GM08714 (cell line): ENCODE results near the gene DYNC1I2.

ENCODE experiments used
- H3K4me3 ChIP-seq: fragments of 200-500 bp; sonication (Bioruptor generic); 2 replicates; pipeline ENCODE4 v1.5.1; 2014; ENCODE audit warnings: mild to moderate bottlenecking, low read length, inconsistent platforms
- ZNF274 ChIP-seq: IDR thresholded peaks from 2 replicates; pipeline ENCODE4 v1.6.1; 2012; ENCODE audit warnings: mild to moderate bottlenecking, low read depth, low read length

Gene DYNC1I2

GRCh38 chr2:171702781-171703556, 15.7 kb downstream of the DYNC1I2 start:
- no peak for TF ChIP-seq ZNF274
- H3K4me3 ChIP-seq, result no peak overlapping the region

GRCh38 chr2:171703574-171704347, 16.5 kb downstream of the DYNC1I2 start:
- H3K4me3 ChIP-seq, result no peak overlapping the region
- no peak for TF ChIP-seq ZNF274

- no peak for TF ChIP-seq ZNF274
- no peak overlapping the region for H3K4me3 ChIP-seq
Observed at GRCh38 chr2:171706152-171706803, 19.0 kb downstream of the DYNC1I2 start.

GRCh38 chr2:171707752-171708151, 20.5 kb downstream of the DYNC1I2 start:
- TF ChIP-seq ZNF274, result no peak
- no peak overlapping the region for H3K4me3 ChIP-seq

GRCh38 chr2:171709011-171709685, 21.9 kb downstream of the DYNC1I2 start:
- TF ChIP-seq ZNF274, result no peak
- no peak overlapping the region for H3K4me3 ChIP-seq

GRCh38 chr2:171711351-171711750, 24.1 kb downstream of the DYNC1I2 start:
- no peak for TF ChIP-seq ZNF274
- H3K4me3 ChIP-seq, result no peak overlapping the region

GRCh38 chr2:171712051-171712450, 24.8 kb downstream of the DYNC1I2 start:
- no peak for TF ChIP-seq ZNF274
- H3K4me3 ChIP-seq, result no peak overlapping the region

GRCh38 chr2:171718720-171719119, 31.5 kb downstream of the DYNC1I2 start:
- H3K4me3 ChIP-seq, result no peak overlapping the region
- no peak for TF ChIP-seq ZNF274

GRCh38 chr2:171719660-171720059, 32.4 kb downstream of the DYNC1I2 start:
- no peak overlapping the region for H3K4me3 ChIP-seq
- no peak for TF ChIP-seq ZNF274

- TF ChIP-seq ZNF274, result no peak
- H3K4me3 ChIP-seq, result no peak overlapping the region
Observed at GRCh38 chr2:171723716-171724683, 36.7 kb downstream of the DYNC1I2 start.

GRCh38 chr2:171726847-171727450, 39.7 kb downstream of the DYNC1I2 start:
- no peak for TF ChIP-seq ZNF274
- no peak overlapping the region for H3K4me3 ChIP-seq

- TF ChIP-seq ZNF274, result no peak
- H3K4me3 ChIP-seq, result no peak overlapping the region
Observed at GRCh38 chr2:171728989-171729951, 42.0 kb downstream of the DYNC1I2 start.
